Chondrocyte (in vitro differentiated cells): ENCODE measurements around the gene ATP8B4. TPM values are rescaled to one million over a fixed set of nuclear protein-coding genes. Genes with fewer than 3 reads are reported as not detected.

Experiments
- DNase-seq: peaks from one replicate; pipeline ENCODE4 v3.0.0; 2021; ENCODE audit warnings: mixed read lengths, low spot score
- H3K27ac Mint-ChIP-seq: one replicate; pipeline ENCODE4 v1.8.0; 2021; ENCODE audit warnings: mild to moderate bottlenecking, moderate library complexity, mixed read lengths; ENCODE audit not compliant: unreplicated experiment
- H3K27me3 Mint-ChIP-seq: 2 replicates; pipeline ENCODE4 v1.8.0; 2021; ENCODE audit warnings: low read depth, mixed read lengths
- H3K36me3 Mint-ChIP-seq: 2 replicates; pipeline ENCODE4 v1.8.0; 2021; ENCODE audit warnings: low read depth, mixed read lengths
- H3K4me1 Mint-ChIP-seq: 2 replicates; pipeline ENCODE4 v1.8.0; 2021; ENCODE audit warnings: low read depth, mild to moderate bottlenecking, mixed read lengths
- H3K4me3 Mint-ChIP-seq: one replicate; pipeline ENCODE4 v1.8.0; 2021; ENCODE audit warnings: mild to moderate bottlenecking, moderate library complexity, mixed read lengths; ENCODE audit not compliant: unreplicated experiment
- H3K9me3 Mint-ChIP-seq: 2 replicates; pipeline ENCODE4 v1.8.0; 2021; ENCODE audit warnings: low read depth, mixed read lengths
- total RNA-seq: library from RNA; stranded (reverse); gene quantifications from 3 replicates; pipeline ENCODE4 v1.2.1, GENCODE V29; 2021
- TF ChIP-seq, protein P1 (sequence below): fragments of 200-600 bp; sonication (generic); IDR thresholded peaks from 2 replicates; pipeline ENCODE4 v1.5.0; 2021; ENCODE audit warnings: antibody characterized with exemption, mild to moderate bottlenecking, moderate library complexity

Gene ATP8B4
- total RNA-seq, 1 donor from 2014 or later: not detected

DNA sequence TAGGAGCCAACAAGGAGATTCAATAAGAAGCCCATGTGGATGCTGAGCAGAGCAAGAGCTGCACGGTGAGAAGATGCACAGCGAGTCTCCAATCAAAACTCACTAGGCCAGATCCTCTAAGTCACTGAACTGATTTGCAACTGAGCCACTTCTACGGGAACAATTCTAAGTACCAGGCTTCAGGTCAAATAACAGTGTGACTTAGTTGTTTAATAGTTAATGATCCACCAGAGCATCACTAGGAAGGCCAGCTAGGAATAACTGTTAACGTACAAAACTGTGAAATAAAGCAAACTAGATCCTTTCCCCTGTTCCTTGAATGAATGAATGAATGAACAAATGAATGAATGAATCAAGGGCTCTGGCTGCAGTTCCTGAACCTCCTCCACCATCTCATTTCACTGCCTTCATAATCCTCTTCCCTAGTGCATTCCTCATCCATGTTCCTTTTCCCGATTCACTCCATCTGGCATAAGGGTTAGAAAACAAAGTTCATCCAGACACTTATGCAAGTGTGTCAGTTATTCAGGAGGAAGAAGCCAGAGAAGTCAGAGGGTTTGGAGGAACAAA, 59.7 kb downstream of the ATP8B4 start:
- Mint-ChIP-seq H3K4me1 (no peaks in the 10 kb centered on the region), H3K9me3 (no peaks in the 10 kb centered on the region), H3K4me3 (no peak overlapping the region), H3K27ac (no peak overlapping the region), H3K27me3 (peaks cover 24% of the 10 kb centered on the region), H3K36me3 (no peaks in the 10 kb centered on the region)
- TF ChIP-seq, protein P1, sequence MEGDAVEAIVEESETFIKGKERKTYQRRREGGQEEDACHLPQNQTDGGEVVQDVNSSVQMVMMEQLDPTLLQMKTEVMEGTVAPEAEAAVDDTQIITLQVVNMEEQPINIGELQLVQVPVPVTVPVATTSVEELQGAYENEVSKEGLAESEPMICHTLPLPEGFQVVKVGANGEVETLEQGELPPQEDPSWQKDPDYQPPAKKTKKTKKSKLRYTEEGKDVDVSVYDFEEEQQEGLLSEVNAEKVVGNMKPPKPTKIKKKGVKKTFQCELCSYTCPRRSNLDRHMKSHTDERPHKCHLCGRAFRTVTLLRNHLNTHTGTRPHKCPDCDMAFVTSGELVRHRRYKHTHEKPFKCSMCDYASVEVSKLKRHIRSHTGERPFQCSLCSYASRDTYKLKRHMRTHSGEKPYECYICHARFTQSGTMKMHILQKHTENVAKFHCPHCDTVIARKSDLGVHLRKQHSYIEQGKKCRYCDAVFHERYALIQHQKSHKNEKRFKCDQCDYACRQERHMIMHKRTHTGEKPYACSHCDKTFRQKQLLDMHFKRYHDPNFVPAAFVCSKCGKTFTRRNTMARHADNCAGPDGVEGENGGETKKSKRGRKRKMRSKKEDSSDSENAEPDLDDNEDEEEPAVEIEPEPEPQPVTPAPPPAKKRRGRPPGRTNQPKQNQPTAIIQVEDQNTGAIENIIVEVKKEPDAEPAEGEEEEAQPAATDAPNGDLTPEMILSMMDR: no peak
- no peak for DNase-seq

DNA sequence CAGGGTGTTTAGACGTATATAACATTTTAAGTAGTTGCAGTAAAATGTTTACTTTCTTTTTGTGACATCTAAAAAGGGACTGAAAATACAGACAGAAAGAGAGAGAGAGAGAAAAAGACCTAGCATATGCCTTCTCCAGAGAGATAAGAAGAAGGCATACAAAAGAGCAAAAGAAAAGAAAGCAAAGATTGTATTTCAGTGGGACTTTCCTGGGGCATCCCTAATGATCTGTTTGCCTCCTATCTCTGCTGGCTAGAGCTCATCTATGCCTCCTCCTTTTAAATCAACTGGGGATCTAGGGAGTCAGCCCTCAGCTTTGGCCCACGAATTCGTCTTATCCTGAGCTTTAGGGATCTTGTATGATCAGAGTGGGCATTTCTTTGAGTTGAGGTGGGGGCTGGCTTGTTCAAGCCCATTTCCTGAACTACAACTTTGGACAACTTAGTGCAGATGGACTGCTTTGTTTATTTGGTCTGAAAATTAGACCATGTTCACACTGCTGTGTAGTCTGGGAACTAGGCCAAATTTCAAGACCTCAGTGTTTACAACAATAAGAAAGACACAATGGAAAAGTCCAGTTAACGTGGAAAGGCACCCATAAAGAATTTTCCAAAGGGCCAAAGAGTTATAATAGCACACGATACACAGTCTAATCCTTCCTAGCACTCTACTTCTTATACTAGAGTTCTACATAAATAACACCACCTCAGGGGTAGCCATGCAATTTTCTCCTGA, 61.0 kb downstream of the ATP8B4 start:
- Mint-ChIP-seq H3K27ac (no peak overlapping the region), H3K4me3 (no peak overlapping the region), H3K9me3 (no peaks in the 10 kb centered on the region), H3K4me1 (no peaks in the 10 kb centered on the region), H3K36me3 (no peaks in the 10 kb centered on the region), H3K27me3 (peaks cover 20% of the 10 kb centered on the region)
- TF ChIP-seq, protein P1: no peak
- no peak for DNase-seq

DNA sequence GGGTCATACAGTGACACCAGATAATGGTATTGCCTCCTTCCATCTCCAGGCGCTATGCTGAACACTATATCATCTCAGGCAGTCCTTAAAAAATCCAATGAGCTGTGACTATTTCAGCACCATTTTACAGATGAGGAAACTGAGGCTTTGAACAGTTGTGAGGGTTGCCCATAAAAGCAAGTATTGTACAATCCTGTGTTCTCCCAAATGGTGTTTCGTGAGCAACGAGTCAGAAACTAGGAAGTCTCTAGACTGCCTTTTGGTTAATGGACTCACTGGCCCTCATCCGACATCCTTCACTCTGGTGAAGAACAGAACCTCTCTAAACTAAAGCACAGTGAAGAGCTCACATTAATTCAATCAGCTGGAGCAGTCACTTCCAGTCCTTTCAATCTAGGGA, 61.8 kb downstream of the ATP8B4 start:
- no peaks in the 10 kb centered on the region for H3K36me3 Mint-ChIP-seq
- peaks cover 18% of the 10 kb centered on the region for H3K27me3 Mint-ChIP-seq
- no peaks in the 10 kb centered on the region for H3K4me1 Mint-ChIP-seq
- H3K27ac Mint-ChIP-seq: no peak overlapping the region
- DNase-seq: no peak
- TF ChIP-seq, protein P1: no peak
- H3K9me3 Mint-ChIP-seq: no peaks in the 10 kb centered on the region
- no peak overlapping the region for H3K4me3 Mint-ChIP-seq

DNA sequence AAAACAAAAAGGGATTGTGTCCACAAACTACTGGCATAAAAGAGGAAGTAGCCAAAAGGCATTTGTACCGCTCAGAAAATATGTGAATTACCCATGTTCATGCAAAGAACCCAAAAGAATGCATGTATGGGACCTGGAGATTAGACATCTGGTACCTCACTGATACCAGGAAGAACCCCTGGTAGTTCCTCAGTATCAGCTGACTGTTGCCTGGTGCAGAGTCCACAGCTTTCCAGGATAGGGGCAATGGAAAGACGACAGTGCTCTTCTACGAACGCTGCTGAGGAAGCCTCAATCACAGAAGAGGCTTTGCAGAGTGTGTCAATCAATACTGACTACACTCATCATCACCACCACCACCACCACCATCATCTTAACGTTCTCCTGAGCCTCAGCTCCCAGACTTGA, 63.3 kb downstream of the ATP8B4 start:
- Mint-ChIP-seq H3K27me3 (peaks cover 17% of the 10 kb centered on the region), H3K4me1 (no peaks in the 10 kb centered on the region), H3K36me3 (no peaks in the 10 kb centered on the region), H3K4me3 (no peak overlapping the region), H3K9me3 (no peaks in the 10 kb centered on the region), H3K27ac (no peak overlapping the region)
- DNase-seq: no peak
- TF ChIP-seq, protein P1: no peak

DNA sequence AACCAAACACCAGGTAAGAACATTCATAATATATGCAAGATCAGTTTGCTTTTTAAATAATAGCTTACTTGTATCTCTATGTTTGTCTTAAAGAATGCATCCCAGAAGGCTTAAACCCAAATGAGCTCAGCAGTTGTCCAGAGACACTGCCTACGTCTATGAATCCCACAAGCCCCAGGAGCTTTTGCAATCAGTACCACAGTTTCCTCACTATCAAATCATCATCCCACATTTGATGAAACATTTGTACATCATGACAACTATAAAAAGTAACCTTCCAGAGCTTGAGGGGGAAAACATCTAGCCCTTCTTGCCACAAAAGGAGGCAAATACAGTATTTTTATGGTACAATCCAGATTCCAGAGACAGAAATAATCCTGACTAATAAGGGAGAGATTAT, 63.7 kb downstream of the ATP8B4 start:
- Mint-ChIP-seq H3K4me3 (no peak overlapping the region), H3K4me1 (no peaks in the 10 kb centered on the region), H3K27ac (no peak overlapping the region), H3K36me3 (no peaks in the 10 kb centered on the region), H3K27me3 (peaks cover 13% of the 10 kb centered on the region), H3K9me3 (no peaks in the 10 kb centered on the region)
- TF ChIP-seq, protein P1: no peak
- no peak for DNase-seq
